Activated naive CD4-positive, alpha-beta T cell treated with anti-CD3 and anti-CD28 coated beads, Interleukin-2, amount 50 U/mL, for 24 hours (primary cell): ENCODE measurements around the gene IL1RAPL2.
A peak's percentile ranks its signal among the peaks of the same experiment; 100 is the strongest.
"Not testable (repeated sequence)": the region's sequence is repeated elsewhere in the genome, so short reads cannot be mapped to it uniquely, and the experiment has no call there.

ENCODE experiments used
- H3K27ac Mint-ChIP-seq: one replicate; pipeline ENCODE4 v1.8.0; 2021; ENCODE audit warnings: mild to moderate bottlenecking, mixed read lengths
- H3K27me3 Mint-ChIP-seq: one replicate; pipeline ENCODE4 v1.8.0; 2021; ENCODE audit warnings: mixed read lengths
- H3K36me3 Mint-ChIP-seq: one replicate; pipeline ENCODE4 v1.8.0; 2021; ENCODE audit warnings: mixed read lengths
- H3K4me1 Mint-ChIP-seq: one replicate; pipeline ENCODE4 v1.8.0; 2021; ENCODE audit warnings: mixed read lengths
- H3K4me3 Mint-ChIP-seq: one replicate; pipeline ENCODE4 v1.8.0; 2021; ENCODE audit warnings: mild to moderate bottlenecking, mixed read lengths
- H3K9me3 Mint-ChIP-seq: one replicate; pipeline ENCODE4 v1.8.0; 2021; ENCODE audit warnings: mixed read lengths

IL1RAPL2 gene

DNA sequence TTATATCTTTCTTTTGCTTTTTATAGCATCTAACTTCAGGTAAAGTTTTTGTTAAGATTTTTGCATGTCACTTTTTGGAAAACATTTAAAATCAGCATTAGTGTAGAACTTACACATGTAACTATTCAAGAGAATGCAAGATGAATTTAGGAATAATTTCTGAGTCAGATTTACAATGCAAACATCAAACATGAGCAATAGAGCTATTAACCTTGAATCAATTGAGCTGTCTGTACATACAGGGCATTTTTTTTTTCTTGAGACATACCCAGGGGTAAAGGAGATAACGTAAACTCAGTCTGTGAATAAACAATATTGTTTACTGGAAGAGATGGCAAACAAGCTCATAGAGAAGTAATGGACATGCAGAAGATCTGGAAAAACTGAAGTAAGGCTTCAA is 311.5 kb downstream of the IL1RAPL2 start:
- H3K27ac Mint-ChIP-seq, result no peak overlapping the region
- no peak overlapping the region for H3K4me3 Mint-ChIP-seq
- no peaks in the 10 kb centered on the region for H3K9me3 Mint-ChIP-seq
- H3K36me3 Mint-ChIP-seq, result no peaks in the 10 kb centered on the region
- no peaks in the 10 kb centered on the region for H3K4me1 Mint-ChIP-seq
- peaks cover 1% of the 10 kb centered on the region for H3K27me3 Mint-ChIP-seq

DNA sequence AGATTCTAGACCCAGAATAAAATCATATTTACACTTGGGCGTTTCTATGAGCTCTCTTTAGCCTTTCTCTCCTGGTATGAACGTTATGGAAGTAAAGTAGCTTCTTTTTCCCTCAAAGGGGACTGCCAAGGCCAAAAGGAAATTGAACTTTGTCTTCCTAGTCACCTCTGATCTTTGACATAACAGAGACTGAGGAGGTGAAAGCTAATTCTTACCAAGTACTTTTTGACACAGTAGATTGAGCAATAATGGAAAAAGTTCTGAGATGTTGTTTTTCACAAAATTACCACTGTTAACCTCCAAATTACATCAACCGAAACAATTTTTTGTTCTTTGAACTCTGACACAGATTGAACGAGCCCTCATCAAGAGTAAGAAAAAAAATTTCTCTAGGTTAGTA is 336.1 kb downstream of the IL1RAPL2 start:
- no peaks in the 10 kb centered on the region for H3K36me3 Mint-ChIP-seq

DNA sequence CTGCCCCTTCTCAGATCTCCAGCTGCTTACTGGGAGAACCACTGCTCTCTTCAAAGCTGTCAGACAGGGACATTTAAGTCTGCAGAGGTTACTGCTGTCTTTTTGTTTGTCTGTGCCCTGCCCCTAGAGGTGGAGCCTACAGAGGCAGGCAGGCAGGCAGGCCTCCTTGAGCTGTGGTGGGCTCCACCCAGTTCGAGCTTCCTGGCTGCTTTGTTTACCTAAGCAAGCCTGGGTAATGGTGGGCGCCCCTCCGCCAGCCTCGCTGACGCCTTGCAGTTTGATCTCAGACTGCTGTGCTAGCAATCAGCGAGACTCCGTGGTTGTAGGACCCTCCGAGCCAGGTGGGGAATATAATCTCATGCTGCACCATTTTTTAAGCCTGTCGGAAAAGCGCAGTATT is 343.7 kb downstream of the IL1RAPL2 start:
- H3K27ac Mint-ChIP-seq, result peak overlapping the region; percentile 81
- peak overlapping the region; percentile 79 for H3K4me3 Mint-ChIP-seq
- not testable (repeated sequence) for H3K36me3 Mint-ChIP-seq, H3K9me3 Mint-ChIP-seq, H3K27me3 Mint-ChIP-seq
- H3K4me1 Mint-ChIP-seq, result peaks cover 31% of the 10 kb centered on the region

More for the DNA sequence above, 336.1 kb downstream of the IL1RAPL2 start:
- no peaks in the 10 kb centered on the region for H3K9me3 Mint-ChIP-seq
- no peak overlapping the region for H3K27ac Mint-ChIP-seq
- no peak overlapping the region for H3K4me3 Mint-ChIP-seq
- H3K4me1 Mint-ChIP-seq, result no peaks in the 10 kb centered on the region
- peaks cover 3% of the 10 kb centered on the region for H3K27me3 Mint-ChIP-seq

DNA sequence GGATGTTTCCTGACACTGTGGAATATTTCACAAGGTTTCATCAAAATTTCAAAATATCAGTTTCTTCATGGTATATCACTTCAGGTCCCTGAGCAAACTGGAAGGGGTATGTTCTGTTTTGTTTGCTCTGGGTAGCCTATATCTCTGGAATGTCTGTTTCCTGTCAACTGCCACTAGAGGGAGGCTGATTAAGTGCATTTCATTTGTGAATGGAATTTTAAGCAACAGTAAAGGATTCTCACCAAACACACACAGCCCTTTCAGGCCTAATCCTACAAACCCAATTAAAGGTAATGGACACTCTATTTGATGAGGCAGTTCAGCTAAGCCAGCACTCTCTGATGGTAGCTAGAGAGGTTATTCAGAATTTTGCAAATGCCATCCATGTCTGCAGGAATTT is 347.3 kb downstream of the IL1RAPL2 start:
- H3K36me3 Mint-ChIP-seq, result no peaks in the 10 kb centered on the region
- no peak overlapping the region for H3K4me3 Mint-ChIP-seq
- no peak overlapping the region for H3K27ac Mint-ChIP-seq
- H3K27me3 Mint-ChIP-seq, result no peaks in the 10 kb centered on the region
- H3K9me3 Mint-ChIP-seq, result no peaks in the 10 kb centered on the region
- peaks cover 31% of the 10 kb centered on the region for H3K4me1 Mint-ChIP-seq

DNA sequence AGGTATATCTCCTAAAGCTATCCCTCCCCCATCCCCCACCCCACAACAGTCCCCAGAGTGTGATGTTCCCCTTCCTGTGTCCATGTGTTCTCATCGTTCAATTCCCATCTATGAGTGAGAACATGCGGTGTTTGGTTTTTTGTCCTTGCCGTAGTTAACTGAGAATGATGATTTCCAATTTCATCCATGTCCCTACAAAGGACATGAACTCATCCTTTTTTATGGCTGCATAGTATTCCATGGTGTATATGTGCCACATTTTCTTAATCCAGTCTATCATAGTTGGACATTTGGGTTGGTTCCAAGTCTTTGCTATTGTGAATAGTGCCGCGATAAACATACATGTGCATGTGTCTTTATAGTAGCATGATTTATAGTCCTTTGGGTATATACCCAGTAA is 348.7 kb downstream of the IL1RAPL2 start:
- H3K9me3 Mint-ChIP-seq, H3K27ac Mint-ChIP-seq, H3K36me3 Mint-ChIP-seq, H3K27me3 Mint-ChIP-seq, H3K4me3 Mint-ChIP-seq: not testable (repeated sequence)
- H3K4me1 Mint-ChIP-seq, result peaks cover 28% of the 10 kb centered on the region

DNA sequence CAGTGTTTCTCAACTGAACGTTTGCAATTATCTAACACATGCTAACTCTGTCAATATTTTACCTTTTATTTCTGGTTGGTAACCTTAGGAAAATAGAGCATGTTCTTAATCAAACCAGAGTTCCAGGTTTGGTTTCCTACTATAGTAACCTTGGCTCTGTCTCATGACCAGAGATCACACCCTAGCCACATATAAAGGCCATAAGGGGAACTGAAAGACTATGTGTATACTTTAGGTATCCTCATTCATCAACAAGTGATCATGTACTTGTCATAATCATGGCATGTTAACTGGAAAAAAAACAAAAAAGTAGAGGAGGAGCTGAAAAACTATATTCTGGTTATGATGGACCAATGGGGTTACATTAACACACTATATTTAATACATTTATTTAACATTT is 352.1 kb downstream of the IL1RAPL2 start:
- Mint-ChIP-seq H3K27ac (no peak overlapping the region), H3K9me3 (no peaks in the 10 kb centered on the region), H3K36me3 (no peaks in the 10 kb centered on the region), H3K4me1 (no peaks in the 10 kb centered on the region), H3K27me3 (peaks cover 1% of the 10 kb centered on the region), H3K4me3 (no peak overlapping the region)

DNA sequence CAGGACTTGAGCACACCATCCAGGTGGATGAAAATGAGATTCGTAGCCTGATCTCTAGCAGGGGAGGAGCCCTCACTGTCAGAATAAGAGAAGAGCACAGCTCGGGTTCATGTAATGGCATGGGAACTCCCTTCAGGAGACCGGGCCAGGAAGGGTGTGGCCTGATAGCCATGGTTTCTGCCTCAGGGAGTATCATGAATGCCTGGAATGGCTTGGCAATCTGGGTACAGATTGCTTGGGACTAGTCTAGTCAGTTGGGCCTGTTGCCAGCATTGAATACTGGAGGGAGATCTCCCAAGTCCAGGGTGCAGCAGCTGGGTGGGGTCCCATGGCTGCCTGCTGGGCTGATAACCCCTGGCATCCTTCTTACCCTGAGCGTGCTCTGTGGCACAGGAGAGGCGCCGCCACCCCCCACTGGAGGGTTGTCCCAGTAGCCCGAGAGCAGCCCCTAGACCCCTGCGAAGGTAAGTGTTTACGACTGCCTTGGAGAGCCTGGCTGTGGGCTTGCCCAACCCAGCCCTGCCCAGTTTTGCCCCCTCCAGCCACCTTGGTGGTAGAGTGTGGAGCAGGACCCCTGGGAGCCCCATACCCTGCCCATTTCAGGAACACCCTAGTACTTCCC is 355.7 kb downstream of the IL1RAPL2 start:
- Mint-ChIP-seq H3K9me3 (no peaks in the 10 kb centered on the region), H3K27me3 (peaks cover 1% of the 10 kb centered on the region), H3K4me3 (no peak overlapping the region), H3K27ac (no peak overlapping the region), H3K36me3 (no peaks in the 10 kb centered on the region), H3K4me1 (no peaks in the 10 kb centered on the region)

DNA sequence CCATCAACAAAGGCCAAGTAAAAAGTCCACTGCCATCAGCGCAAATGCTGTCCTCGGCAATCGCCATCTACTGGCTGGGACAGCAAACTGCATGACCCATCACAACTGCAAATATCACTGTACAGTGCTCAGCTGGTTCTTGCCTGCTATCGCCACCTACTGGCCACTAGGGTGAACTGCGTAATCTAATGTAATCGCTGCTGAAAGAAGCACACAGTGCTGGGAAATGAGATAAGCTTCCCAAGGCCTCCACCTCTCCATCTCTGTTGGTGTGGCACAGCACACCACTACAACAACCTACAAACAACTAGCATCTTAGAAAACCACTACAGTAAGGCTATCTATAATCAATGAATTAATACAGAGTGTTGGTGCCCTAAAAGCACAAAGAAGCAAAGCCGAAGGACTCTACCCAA is 356.2 kb downstream of the IL1RAPL2 start:
- no peaks in the 10 kb centered on the region for H3K4me1 Mint-ChIP-seq
- H3K27ac Mint-ChIP-seq, result no peak overlapping the region
- H3K27me3 Mint-ChIP-seq, result peaks cover 1% of the 10 kb centered on the region
- no peak overlapping the region for H3K4me3 Mint-ChIP-seq
- H3K36me3 Mint-ChIP-seq, result no peaks in the 10 kb centered on the region
- no peaks in the 10 kb centered on the region for H3K9me3 Mint-ChIP-seq

DNA sequence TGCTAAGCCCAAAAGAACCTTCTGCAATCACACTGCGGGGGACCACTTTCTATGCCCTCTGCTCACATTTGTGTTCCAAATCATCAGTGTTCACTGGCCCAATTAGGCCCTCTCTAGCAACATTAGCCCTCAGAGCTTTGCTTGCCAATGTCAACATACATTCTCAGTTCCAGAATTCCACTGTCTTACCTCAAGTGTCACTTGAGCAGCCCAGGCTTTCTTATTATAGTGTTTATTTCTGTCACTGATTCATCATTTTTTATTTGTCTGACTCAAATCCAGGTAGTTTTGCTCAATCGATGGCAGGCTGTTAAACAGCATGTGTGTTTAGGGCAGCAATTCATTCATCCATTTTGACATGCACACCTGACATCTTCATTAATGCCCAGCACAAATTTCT is 363.3 kb downstream of the IL1RAPL2 start:
- Mint-ChIP-seq H3K9me3 (no peaks in the 10 kb centered on the region), H3K27ac (no peak overlapping the region), H3K27me3 (peaks cover 1% of the 10 kb centered on the region)

DNA sequence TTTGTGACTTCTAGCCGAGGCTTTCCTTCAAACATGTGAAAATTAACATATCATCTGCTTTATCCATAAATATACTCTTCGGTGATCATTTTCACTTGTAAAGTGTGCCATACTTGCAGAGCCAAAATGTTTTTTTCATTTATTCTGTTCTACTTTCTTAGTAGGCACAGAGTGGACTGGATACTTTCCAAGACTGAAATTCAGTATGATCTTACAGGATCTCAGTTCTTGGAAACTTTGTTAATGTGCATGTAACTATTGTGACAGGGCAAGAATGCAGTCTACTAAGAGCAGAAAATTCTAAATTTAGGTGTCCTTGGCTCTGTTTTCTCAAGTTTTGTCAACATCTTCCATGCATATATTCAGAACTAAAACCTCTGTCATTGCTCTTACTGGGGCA is 369.6 kb downstream of the IL1RAPL2 start:
- Mint-ChIP-seq H3K27ac (no peak overlapping the region), H3K4me1 (no peaks in the 10 kb centered on the region), H3K36me3 (no peaks in the 10 kb centered on the region), H3K9me3 (no peaks in the 10 kb centered on the region), H3K27me3 (peaks cover 1% of the 10 kb centered on the region), H3K4me3 (no peak overlapping the region)

More for the DNA sequence above, 363.3 kb downstream of the IL1RAPL2 start:
- no peaks in the 10 kb centered on the region for H3K36me3 Mint-ChIP-seq
- H3K4me1 Mint-ChIP-seq, result no peaks in the 10 kb centered on the region
- no peak overlapping the region for H3K4me3 Mint-ChIP-seq

DNA sequence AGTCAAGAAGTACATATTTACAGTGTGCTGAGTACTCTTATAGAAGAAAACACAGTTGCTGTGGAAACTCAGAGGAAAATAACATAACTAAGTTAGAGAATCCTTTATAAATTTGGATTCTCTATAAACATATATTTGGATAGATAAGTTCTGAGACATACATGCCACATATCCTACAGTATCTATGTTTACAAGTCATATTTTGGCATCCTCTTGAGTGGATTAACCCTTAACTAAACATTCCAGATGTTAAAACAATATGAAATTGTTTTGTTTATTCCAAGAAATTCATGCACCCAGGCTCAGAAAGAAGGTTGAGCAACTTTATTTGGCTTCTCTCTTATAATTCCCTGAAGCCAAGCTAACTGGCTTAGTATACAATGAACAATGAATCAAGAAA is 387.3 kb downstream of the IL1RAPL2 start:
- Mint-ChIP-seq H3K27me3 (peaks cover 2% of the 10 kb centered on the region), H3K9me3 (no peaks in the 10 kb centered on the region), H3K4me3 (no peak overlapping the region), H3K27ac (no peak overlapping the region), H3K4me1 (no peaks in the 10 kb centered on the region), H3K36me3 (no peaks in the 10 kb centered on the region)

DNA sequence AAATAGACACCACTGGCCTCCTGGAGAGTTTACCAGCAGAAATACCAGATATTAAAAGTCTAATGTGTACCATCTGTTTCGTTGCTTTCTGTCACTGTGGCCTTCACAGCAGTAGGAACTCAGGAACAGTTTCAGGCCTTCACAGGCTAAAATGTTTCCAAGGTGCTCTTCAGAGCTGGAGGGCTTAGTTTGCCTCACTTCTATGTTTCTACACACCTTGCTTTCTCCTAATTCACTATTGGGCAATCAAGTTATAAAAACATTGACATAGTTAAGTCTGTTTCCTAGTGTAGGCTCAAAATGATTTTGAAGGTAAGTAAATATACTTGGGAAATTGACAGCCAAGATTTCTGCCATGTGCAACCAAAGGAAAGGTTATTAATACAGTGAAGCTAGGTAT is 395.9 kb downstream of the IL1RAPL2 start:
- H3K4me3 Mint-ChIP-seq, result no peak overlapping the region

DNA sequence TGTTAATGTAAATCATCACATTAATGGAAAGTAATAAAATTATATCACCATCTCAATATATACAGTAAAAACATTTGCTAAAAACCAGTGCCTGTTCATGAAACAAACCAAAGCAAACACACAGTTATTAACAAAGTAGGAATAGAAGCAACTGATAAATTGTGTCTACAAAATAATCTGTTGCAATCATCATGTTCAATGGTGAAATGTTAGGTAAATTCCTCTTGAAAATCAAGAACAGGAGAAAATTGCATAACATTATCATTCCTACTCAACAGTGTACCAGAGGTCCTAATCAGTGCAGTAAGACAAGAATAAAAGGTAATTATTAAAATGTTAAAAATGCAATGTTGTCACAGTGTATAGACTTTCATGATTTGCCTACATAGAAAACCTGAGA is 402.2 kb downstream of the IL1RAPL2 start:
- Mint-ChIP-seq H3K9me3 (no peaks in the 10 kb centered on the region), H3K27me3 (no peaks in the 10 kb centered on the region), H3K36me3 (no peaks in the 10 kb centered on the region), H3K27ac (no peak overlapping the region), H3K4me1 (no peaks in the 10 kb centered on the region), H3K4me3 (no peak overlapping the region)

More for the DNA sequence above, 395.9 kb downstream of the IL1RAPL2 start:
- H3K27me3 Mint-ChIP-seq, result no peaks in the 10 kb centered on the region
- no peak overlapping the region for H3K27ac Mint-ChIP-seq
- no peaks in the 10 kb centered on the region for H3K9me3 Mint-ChIP-seq
- no peaks in the 10 kb centered on the region for H3K4me1 Mint-ChIP-seq
- H3K36me3 Mint-ChIP-seq, result no peaks in the 10 kb centered on the region

DNA sequence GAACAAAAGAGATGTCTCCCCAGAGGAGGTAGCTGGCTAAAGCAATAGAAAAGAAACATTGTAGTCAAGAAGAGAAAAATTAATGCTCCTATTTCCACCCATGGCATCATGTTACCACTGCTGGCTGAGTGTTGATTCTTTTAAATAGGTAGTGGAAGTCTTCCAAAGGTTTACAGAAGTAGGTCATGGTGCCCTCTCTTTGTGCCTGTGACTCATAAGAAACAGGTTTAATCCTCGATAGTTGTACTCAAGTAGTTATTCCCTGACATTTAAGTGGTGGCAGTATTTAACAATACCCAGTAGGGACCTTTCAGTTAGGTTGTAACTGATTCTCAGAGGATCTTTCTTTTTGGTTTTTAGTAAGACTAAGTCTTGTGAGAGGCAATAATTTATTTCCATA is 406.7 kb downstream of the IL1RAPL2 start:
- H3K4me1 Mint-ChIP-seq, result no peaks in the 10 kb centered on the region
- no peaks in the 10 kb centered on the region for H3K9me3 Mint-ChIP-seq
- no peaks in the 10 kb centered on the region for H3K27me3 Mint-ChIP-seq
- H3K27ac Mint-ChIP-seq, result no peak overlapping the region
- H3K4me3 Mint-ChIP-seq, result no peak overlapping the region
- H3K36me3 Mint-ChIP-seq, result no peaks in the 10 kb centered on the region

DNA sequence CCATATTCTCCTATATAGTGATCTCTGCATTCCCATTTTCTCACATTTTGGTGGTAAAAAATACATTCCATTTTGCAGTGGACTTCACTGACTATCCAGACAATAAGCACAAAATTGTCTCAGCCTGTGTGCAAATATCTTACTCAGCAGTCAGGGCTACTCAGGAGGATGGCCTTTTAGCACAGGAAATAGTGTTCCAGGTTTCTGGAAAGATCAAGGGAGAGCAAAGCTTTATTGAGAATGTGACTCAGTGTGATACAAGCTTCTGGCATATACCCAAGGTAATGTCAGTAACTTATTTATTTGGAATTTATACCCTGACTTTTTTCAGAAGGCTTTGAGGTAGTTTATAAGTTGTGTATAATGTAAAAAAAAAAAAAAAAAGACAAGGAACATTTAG is 421.1 kb downstream of the IL1RAPL2 start:
- H3K4me3 Mint-ChIP-seq, result no peak overlapping the region
- no peaks in the 10 kb centered on the region for H3K9me3 Mint-ChIP-seq
- no peaks in the 10 kb centered on the region for H3K36me3 Mint-ChIP-seq
- H3K27me3 Mint-ChIP-seq, result no peaks in the 10 kb centered on the region
- H3K4me1 Mint-ChIP-seq, result no peaks in the 10 kb centered on the region
- no peak overlapping the region for H3K27ac Mint-ChIP-seq

DNA sequence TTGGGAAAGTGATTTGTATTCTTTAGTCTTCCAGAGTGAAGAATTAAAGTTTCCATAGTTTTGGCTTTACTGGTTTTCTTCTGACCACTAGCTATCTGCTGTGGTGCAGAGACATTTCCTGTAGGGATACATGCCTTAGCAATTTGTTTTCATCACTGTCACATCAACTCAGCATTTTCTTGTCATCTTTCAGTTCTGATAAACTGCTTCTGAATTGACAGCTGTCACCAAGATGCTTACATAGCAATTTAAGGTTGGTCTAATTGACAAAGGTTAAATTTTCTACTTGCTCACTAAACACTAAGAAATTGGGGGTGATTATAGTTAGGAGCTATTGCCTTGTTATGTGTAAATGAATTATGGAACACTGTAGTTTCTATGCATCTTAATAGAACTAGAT is 422.0 kb downstream of the IL1RAPL2 start:
- no peaks in the 10 kb centered on the region for H3K9me3 Mint-ChIP-seq
- H3K36me3 Mint-ChIP-seq, result no peaks in the 10 kb centered on the region
- H3K4me3 Mint-ChIP-seq, result no peak overlapping the region
- H3K27ac Mint-ChIP-seq, result no peak overlapping the region
- no peaks in the 10 kb centered on the region for H3K4me1 Mint-ChIP-seq
- H3K27me3 Mint-ChIP-seq, result no peaks in the 10 kb centered on the region

DNA sequence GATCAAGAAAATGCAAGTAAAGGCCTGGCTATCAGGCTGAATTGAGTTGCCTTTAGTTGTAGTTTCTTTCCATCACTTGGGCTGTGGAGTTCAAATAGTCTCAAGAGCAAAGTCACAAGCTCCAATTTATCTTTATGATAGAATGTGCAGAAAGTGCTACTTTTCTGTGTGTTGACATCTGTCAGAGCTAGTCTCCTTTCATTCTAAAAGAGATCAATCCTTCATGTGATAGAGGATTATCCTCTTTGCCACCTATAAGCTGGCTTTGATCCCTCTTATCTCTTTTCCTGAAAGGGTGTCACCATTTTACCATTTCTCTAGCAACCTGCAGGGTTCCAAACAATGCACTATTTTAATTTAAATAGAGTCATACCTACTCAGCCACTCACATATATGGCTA is 429.5 kb downstream of the IL1RAPL2 start:
- no peaks in the 10 kb centered on the region for H3K36me3 Mint-ChIP-seq
- H3K9me3 Mint-ChIP-seq, result no peaks in the 10 kb centered on the region
- no peak overlapping the region for H3K4me3 Mint-ChIP-seq
- no peak overlapping the region for H3K27ac Mint-ChIP-seq
- H3K27me3 Mint-ChIP-seq, result no peaks in the 10 kb centered on the region
- no peaks in the 10 kb centered on the region for H3K4me1 Mint-ChIP-seq
